Ascending aorta (tissue), 2 donors: Measurements from ENCODE around the gene ATP6V0A1. TPM values are rescaled to one million over a fixed set of nuclear protein-coding genes. Genes with fewer than 3 reads are reported as not detected.

Source experiments
- DNase-seq, 2 donors: peaks; one replicate each; pipeline ENCODE4 v3.0.0-alpha.2; 2019; ENCODE audit warnings: low spot score in 2 of 2
- H3K27ac ChIP-seq, 2 donors: fragments of 200-600 bp; sonication (generic); one replicate each; pipeline ENCODE4 v1.5.1; 2016 to 2017; ENCODE audit warnings: mild to moderate bottlenecking in 1 of 2
- H3K27me3 ChIP-seq: fragments of 200-600 bp; sonication (generic); one replicate; pipeline ENCODE4 v1.5.1; 2017
- H3K36me3 ChIP-seq, 2 donors: fragments of 200-600 bp; sonication (generic); one replicate each; pipeline ENCODE4 v1.5.1; 2016
- H3K4me1 ChIP-seq, 2 donors: fragments of 200-600 bp; sonication (generic); one replicate each; pipeline ENCODE4 v1.5.1; 2016 to 2017; ENCODE audit warnings: mild to moderate bottlenecking in 1 of 2
- H3K4me3 ChIP-seq, 2 donors: fragments of 200-600 bp; sonication (generic); one replicate each; pipeline ENCODE4 v1.5.1; 2016 to 2017; ENCODE audit warnings: mild to moderate bottlenecking in 1 of 2
- H3K9me3 ChIP-seq, 2 donors: fragments of 200-600 bp; sonication (generic); one replicate each; pipeline ENCODE4 v1.5.1; 2016
- intact Hi-C: fragments of 100-400 bp; cut with DNase I; formaldehyde crosslinking; loops from one replicate; pipeline ENCODE4 v1.15.1; 2023
- total RNA-seq: library from RNA; depleted of rRNA; stranded (reverse); fragments of >200 nt; gene quantifications from one replicate; pipeline ENCODE4 v1.1.0, GENCODE V29; 2016
- TF ChIP-seq, protein P1 (sequence below), 3 experiments: fragments of 200-600 bp in 2 of 3; fragments of 450-650 bp in 1 of 3; sonication (generic) in 2 of 3; IDR thresholded peaks; one replicate each; pipeline ENCODE4 v1.5.1; 2016 to 2019; ENCODE audit warnings: antibody characterized with exemption in 3 of 3, mild to moderate bottlenecking in 1 of 3, moderate library complexity in 1 of 3

Gene ATP6V0A1
- total RNA-seq, 1 donor from 2014 or later: 59.0 TPM

DNA sequence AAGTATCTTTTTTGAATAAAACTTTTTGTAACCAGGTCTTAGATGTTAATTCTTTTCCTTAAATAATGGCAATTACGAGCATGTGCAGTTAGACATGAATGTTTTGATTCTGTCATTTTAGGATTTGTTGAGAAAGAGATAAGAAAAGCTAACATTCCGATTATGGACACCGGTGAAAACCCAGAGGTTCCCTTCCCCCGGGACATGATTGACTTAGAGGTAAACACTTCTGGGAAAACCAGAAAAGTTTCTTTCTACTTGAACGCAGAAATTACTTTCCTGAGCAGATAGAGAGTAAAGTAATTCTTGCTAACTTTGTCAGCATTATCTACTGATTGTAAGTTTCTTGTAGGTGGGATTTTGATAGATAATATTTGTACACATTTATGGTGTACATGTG is 9.2 kb downstream of the ATP6V0A1 start:
- Histone ChIP-seq H3K36me3 (peaks cover 51 to 76% of the 10 kb centered on the region in 2 donors), H3K27ac (no peak overlapping the region), H3K9me3 (no peaks in the 10 kb centered on the region), H3K4me3 (no peak overlapping the region), H3K27me3 (no peaks in the 10 kb centered on the region), H3K4me1 (no peaks in the 10 kb centered on the region)
- intact Hi-C loops: no loop called here
- TF ChIP-seq, protein P1, sequence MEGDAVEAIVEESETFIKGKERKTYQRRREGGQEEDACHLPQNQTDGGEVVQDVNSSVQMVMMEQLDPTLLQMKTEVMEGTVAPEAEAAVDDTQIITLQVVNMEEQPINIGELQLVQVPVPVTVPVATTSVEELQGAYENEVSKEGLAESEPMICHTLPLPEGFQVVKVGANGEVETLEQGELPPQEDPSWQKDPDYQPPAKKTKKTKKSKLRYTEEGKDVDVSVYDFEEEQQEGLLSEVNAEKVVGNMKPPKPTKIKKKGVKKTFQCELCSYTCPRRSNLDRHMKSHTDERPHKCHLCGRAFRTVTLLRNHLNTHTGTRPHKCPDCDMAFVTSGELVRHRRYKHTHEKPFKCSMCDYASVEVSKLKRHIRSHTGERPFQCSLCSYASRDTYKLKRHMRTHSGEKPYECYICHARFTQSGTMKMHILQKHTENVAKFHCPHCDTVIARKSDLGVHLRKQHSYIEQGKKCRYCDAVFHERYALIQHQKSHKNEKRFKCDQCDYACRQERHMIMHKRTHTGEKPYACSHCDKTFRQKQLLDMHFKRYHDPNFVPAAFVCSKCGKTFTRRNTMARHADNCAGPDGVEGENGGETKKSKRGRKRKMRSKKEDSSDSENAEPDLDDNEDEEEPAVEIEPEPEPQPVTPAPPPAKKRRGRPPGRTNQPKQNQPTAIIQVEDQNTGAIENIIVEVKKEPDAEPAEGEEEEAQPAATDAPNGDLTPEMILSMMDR (IDR thresholded peaks at IDR 0.05): no peak
- no peak for DNase-seq

GRCh38 chr17:42472709-42473521 is 14.2 kb downstream of the ATP6V0A1 start:
- intact Hi-C loops: no loop called here
- Histone ChIP-seq H3K4me1 (no peaks in the 10 kb centered on the region), H3K9me3 (no peaks in the 10 kb centered on the region), H3K27me3 (no peaks in the 10 kb centered on the region), H3K36me3 (peaks cover 63 to 72% of the 10 kb centered on the region in 2 donors), H3K27ac (no peak overlapping the region), H3K4me3 (no peak overlapping the region)
- no peak for DNase-seq
- TF ChIP-seq, protein P1 (IDR thresholded peaks at IDR 0.05): no peak

DNA sequence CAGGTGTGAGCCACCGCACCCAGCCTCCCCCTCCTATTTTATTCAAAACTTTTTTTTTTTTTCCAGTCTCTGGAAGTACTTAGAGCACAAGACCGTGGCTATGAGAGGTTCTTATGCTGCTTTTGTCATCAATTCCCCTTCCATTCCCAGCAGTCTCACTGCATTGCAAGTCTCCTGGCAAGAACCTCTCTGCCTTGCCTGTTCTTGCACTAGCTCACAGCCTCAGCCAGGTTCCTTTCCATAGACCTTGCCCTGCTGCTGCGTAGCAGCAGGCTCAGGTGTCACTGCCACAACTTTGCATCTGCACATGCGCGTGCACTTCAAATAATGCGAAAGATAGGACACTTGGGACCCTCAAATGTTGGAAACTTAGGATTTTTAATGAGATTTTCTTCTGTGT is 15.6 kb downstream of the ATP6V0A1 start:
- intact Hi-C loops: no loop called here
- H3K27ac ChIP-seq: no peak overlapping the region

DNA sequence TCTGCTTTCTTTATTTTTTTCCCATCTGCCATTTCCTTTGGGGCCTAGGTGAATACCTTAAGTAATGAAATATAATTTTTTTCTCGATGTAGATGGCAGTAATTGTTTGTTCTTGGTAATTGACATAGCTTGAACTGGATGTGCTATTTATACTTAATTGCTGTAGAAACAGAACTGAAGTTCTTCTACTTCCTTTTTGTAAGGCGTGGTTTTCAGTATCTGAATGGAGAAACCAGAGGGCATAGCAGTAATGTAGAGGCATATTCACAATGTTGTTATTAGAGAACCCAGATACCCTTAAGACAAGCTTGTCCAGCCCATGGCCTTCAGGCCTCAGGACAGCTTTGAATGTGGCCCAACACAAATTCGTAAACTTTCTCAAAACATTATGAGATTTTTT is 16.4 kb downstream of the ATP6V0A1 start:
- DNase-seq: no peak
- Histone ChIP-seq H3K27me3 (no peaks in the 10 kb centered on the region), H3K9me3 (no peaks in the 10 kb centered on the region), H3K4me3 (no peak overlapping the region), H3K36me3 (peaks cover 73 to 77% of the 10 kb centered on the region in 2 donors), H3K4me1 (no peaks in the 10 kb centered on the region), H3K27ac (peak overlapping the region in 1 of 2 donors; percentile 22)
- TF ChIP-seq, protein P1 (IDR thresholded peaks at IDR 0.05): no peak
- intact Hi-C loops: no loop called here

More for the DNA sequence above, 15.6 kb downstream of the ATP6V0A1 start:
- Histone ChIP-seq H3K4me3 (no peak overlapping the region), H3K9me3 (no peaks in the 10 kb centered on the region), H3K36me3 (peaks cover 74 to 76% of the 10 kb centered on the region in 2 donors), H3K4me1 (no peaks in the 10 kb centered on the region), H3K27me3 (no peaks in the 10 kb centered on the region)
- no peak for DNase-seq
- TF ChIP-seq, protein P1 (IDR thresholded peaks at IDR 0.05): no peak

DNA sequence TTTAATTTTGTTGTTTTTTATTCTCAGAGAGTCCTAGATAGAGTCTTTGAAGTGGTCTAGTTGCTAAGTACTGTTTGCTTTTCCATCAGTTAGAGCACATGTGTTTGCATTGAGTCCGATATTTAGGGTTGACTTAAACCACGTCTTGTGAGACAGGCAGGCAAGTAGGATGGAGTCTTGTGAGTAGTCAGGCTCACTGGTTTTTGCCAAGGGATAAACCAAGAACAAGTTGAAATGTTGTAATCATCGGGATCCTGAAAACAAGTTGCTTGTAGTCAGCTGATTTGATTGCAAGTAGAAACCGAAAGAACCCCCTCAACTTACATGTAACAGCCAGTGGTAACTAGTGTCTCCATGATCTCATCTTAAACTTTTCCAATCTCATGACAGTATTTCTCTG is 17.2 kb downstream of the ATP6V0A1 start:
- Histone ChIP-seq H3K4me3 (no peak overlapping the region), H3K4me1 (no peaks in the 10 kb centered on the region), H3K27me3 (no peaks in the 10 kb centered on the region), H3K27ac (peak overlapping the region in 1 of 2 donors; percentile 22), H3K9me3 (no peaks in the 10 kb centered on the region), H3K36me3 (peaks cover 71 to 77% of the 10 kb centered on the region in 2 donors)
- TF ChIP-seq, protein P1 (IDR thresholded peaks at IDR 0.05): no peak
- DNase-seq: no peak
- intact Hi-C loops: no loop called here
